ENCODE measurements around the gene ELAC1.

DNA sequence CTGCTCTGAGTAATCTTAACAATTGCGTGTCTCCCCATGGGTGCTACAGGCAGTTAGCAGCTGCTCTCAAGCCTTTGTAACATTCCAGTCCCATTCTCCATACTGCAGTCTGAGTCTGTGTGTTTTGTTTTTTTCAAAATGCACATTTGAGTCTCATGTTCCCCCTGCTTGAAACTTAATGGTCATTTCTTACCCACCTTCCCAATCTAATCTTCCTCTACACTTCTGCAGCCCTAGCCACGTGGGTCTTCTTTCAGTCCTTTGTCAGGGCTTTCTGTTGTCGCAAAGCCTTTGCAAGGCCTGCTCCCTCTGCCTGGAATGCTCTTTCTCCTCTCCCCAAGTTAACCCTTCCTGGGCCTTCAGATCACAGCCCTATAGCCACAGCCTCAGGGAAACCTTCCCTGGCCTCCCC lies 24.5 kb downstream of the ELAC1 start:
- no peak for TF ChIP-seq EZH2 (IDR thresholded peaks at IDR 0.05; ENCODE audit: low read length, missing control alignments)
- TF ChIP-seq CTCF (conservative IDR thresholded peaks at IDR 0.05 in 1 of 2, IDR thresholded peaks at IDR 0.05 in 1 of 2; ENCODE audit: low read depth in 1 of 2, low read length in 2 of 2) = no peak

All from fibroblast of lung (primary cell).